Muscle of leg (tissue), 16 donors: Measurements from ENCODE around the gene MMUT. TPM values are rescaled to one million over a fixed set of nuclear protein-coding genes. Genes with fewer than 3 reads are reported as not detected.
"Not testable (repeated sequence)": the region's sequence is repeated elsewhere in the genome, so short reads cannot be mapped to it uniquely, and the experiment has no call there.

Source experiments
- DNase-seq: peaks from one replicate; pipeline ENCODE4 v3.0.0; 2013
- H3K27ac ChIP-seq: one replicate; pipeline ENCODE4 v1.5.1; 2013; ENCODE audit warnings: mild to moderate bottlenecking, low read length, control low read depth
- H3K27me3 ChIP-seq: one replicate; pipeline ENCODE4 v1.6.1; 2013; ENCODE audit warnings: low read length; ENCODE audit not compliant: control insufficient read depth, insufficient read depth
- H3K36me3 ChIP-seq: one replicate; pipeline ENCODE4 v1.6.1; 2013; ENCODE audit warnings: low read length; ENCODE audit not compliant: control insufficient read depth, insufficient read depth
- H3K4me1 ChIP-seq: one replicate; pipeline ENCODE4 v1.6.1; 2013; ENCODE audit warnings: low read length; ENCODE audit not compliant: control insufficient read depth, insufficient read depth
- H3K4me3 ChIP-seq: one replicate; pipeline ENCODE4 v1.5.1; 2013; ENCODE audit warnings: low read length, control low read depth
- H3K9me3 ChIP-seq: replicated peaks from 2 replicates; pipeline ENCODE4 v1.6.1; 2013; ENCODE audit warnings: low read depth, low read length; ENCODE audit not compliant: control insufficient read depth
- WGBS: methylation state at CpG from one replicate; pipeline ENCODE4 v1.1.5; 2013; ENCODE audit warnings: missing lambda C conversion rate; ENCODE audit not compliant: insufficient coverage; 5-methylcytosine and 5-hydroxymethylcytosine counted together
- long read RNA-seq, 11 donors: transcript quantifications; one replicate each; lab custom pipeline, GENCODE V29; 2026
- polyA plus RNA-seq, 8 donors: library from polyadenylated mRNA; unstranded; fragments of 120-200 nt; gene quantifications; one replicate each; pipeline versions ENCODE4 v1.2.1 to v1.2.3, GENCODE V29; 2013; ENCODE audit warnings: inconsistent platforms in 1 of 8, low replicate concordance in 1 of 8; ENCODE audit not compliant: insufficient read length in 8 of 8, insufficient read depth in 1 of 8
- total RNA-seq: library from RNA; stranded (reverse); fragments of 120-200 nt; gene quantifications from one replicate; pipeline ENCODE4 v1.2.4, GENCODE V29; 2013

The MMUT gene
- total RNA-seq (15.0 TPM), polyA plus RNA-seq (10 to 100 TPM; 17.5 to 24.9 (median 19.5) TPM)
- long read RNA-seq, donor 1, transcript MUT-201 (13 exons, 3,749 nt), result major isoform, 5 of 18 reads
- long read RNA-seq, donor 1, partial matches to known transcripts, result 13 of 18 reads
- long read RNA-seq, donor 1, other reads (novel, unspliced or antisense), result 0 of 18 reads
- long read RNA-seq, donor 2, partial matches to known transcripts, result 0 of 1 reads
- long read RNA-seq, donor 2, other reads (novel, unspliced or antisense), result 0 of 1 reads
- long read RNA-seq, donor 3, transcript MUT-201 (13 exons, 3,749 nt), result major isoform, 9 of 38 reads
- long read RNA-seq, donor 3, partial matches to known transcripts, result 29 of 38 reads
- long read RNA-seq, donor 3, other reads (novel, unspliced or antisense), result 0 of 38 reads
- long read RNA-seq, donor 4, partial matches to known transcripts, result 6 of 9 reads
- long read RNA-seq, donor 4, other reads (novel, unspliced or antisense), result 0 of 9 reads
- long read RNA-seq, donor 5, transcript MUT-201 (13 exons, 3,749 nt), result major isoform, 9 of 34 reads
- long read RNA-seq, donor 5, partial matches to known transcripts, result 25 of 34 reads
- long read RNA-seq, donor 5, other reads (novel, unspliced or antisense), result 0 of 34 reads
- long read RNA-seq, donor 6, transcript MUT-201 (13 exons, 3,749 nt), result major isoform, 10 of 16 reads
- long read RNA-seq, donor 6, partial matches to known transcripts, result 6 of 16 reads
- long read RNA-seq, donor 6, other reads (novel, unspliced or antisense), result 0 of 16 reads
- long read RNA-seq, donor 7, transcript MUT-201 (13 exons, 3,749 nt), result major isoform, 8 of 23 reads
- long read RNA-seq, donor 7, partial matches to known transcripts, result 15 of 23 reads
- long read RNA-seq, donor 7, other reads (novel, unspliced or antisense), result 0 of 23 reads
- long read RNA-seq, donor 8, partial matches to known transcripts, result 0 of 2 reads
- long read RNA-seq, donor 8, other reads (novel, unspliced or antisense), result 0 of 2 reads
- long read RNA-seq, donor 9, partial matches to known transcripts, result 0 of 3 reads
- long read RNA-seq, donor 9, other reads (novel, unspliced or antisense), result 0 of 3 reads
- long read RNA-seq, donor 10, transcript MUT-201 (13 exons, 3,749 nt), result major isoform, 11 of 28 reads
- long read RNA-seq, donor 10, partial matches to known transcripts, result 17 of 28 reads
- long read RNA-seq, donor 10, other reads (novel, unspliced or antisense), result 0 of 28 reads
- long read RNA-seq, donor 11, transcript MUT-201 (13 exons, 3,749 nt), result major isoform, 9 of 15 reads
- long read RNA-seq, donor 11, partial matches to known transcripts, result 6 of 15 reads
- long read RNA-seq, donor 11, other reads (novel, unspliced or antisense), result 0 of 15 reads

- peak within 1 kb of the TSS; percentile 75 for H3K4me3 ChIP-seq
- peak; percentile 99 for DNase-seq
- 2% methylated on average over 8 of the region's 37 CpGs for WGBS
- peaks cover 4% of the 10 kb centered on the region for H3K36me3 ChIP-seq
- H3K9me3 ChIP-seq, result no peaks in the 10 kb centered on the region
- H3K4me1 ChIP-seq, result peaks cover 6% of the 10 kb centered on the region
- H3K27me3 ChIP-seq, result no peaks in the 10 kb centered on the region
- H3K27ac ChIP-seq, result peak within 1 kb of the TSS; percentile 79
These were observed at the start of gene MMUT, which contains the start of gene CENPQ for GRCh38 chr6:49462927-49463611. Gene MMUT (minus strand): TSS chr6:49463253. CDS start chr6:49459466, 3,787 bp downstream. Gene CENPQ (plus strand): TSS chr6:49463370. CDS start chr6:49470177, 6,807 bp downstream.

DNA sequence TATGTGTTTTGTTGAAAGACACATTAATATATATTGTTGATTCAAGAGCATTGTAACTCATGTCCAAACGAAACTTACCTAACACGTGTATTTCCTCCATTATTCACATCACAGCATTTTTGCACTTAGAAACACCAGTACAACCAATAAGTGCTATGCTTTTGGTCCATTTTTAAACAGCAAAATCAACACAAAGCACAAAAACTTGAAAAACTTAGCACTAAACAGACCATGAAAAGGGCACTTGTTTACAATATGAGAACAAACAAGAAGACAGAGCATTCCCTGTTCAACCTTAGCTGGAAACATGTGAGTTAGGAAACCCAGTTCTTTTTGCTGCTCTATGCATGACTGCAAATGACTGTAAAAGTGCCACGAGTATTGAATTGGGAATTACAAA lies 46.3 kb upstream of the MMUT start:
- no peaks in the 10 kb centered on the region for H3K4me1 ChIP-seq
- H3K27me3 ChIP-seq, result no peaks in the 10 kb centered on the region
- DNase-seq, result no peak
- H3K9me3 ChIP-seq, result no peaks in the 10 kb centered on the region
- 37% methylated on average over 2 of the region's 3 CpGs for WGBS
- H3K27ac ChIP-seq, result no peak overlapping the region
- H3K36me3 ChIP-seq, result no peaks in the 10 kb centered on the region
- H3K4me3 ChIP-seq, result no peak overlapping the region

DNA sequence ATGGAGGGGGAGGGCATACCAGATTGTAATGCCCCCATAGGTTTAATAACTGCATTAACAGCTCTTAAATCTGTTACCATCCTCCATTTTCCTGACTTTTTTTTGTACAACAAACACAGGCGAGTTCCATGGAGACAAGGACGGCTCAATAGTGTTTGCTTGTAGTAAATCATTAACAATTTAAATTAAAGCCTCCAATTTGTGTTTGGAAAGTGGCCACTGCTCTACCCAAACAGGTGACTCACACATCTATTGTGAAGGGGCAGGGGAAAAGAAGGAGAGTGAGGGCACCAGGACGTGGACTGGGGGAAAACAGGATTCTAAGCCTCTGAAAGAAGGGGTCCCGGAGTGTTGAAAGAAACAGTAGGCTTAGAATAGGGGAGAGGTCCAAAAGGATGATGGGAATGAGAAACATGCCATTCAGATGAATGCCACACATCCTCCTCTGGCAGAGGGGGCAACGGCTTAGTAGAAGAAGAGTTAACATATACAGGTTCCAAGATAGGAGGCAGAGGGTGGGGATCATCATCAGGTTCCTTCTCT lies 43.6 kb upstream of the MMUT start:
- Histone ChIP-seq H3K9me3 (no peaks in the 10 kb centered on the region), H3K27ac (no peak overlapping the region), H3K4me1 (no peaks in the 10 kb centered on the region), H3K4me3 (no peak overlapping the region), H3K36me3 (no peaks in the 10 kb centered on the region), H3K27me3 (no peaks in the 10 kb centered on the region)
- DNase-seq, result no peak
- WGBS, result 80% methylated on average over 1 of the region's 5 CpGs

GRCh38 chr6:49504666-49505065 lies 41.6 kb upstream of the MMUT start:
- H3K27me3 ChIP-seq, result no peaks in the 10 kb centered on the region
- H3K4me3 ChIP-seq, result no peak overlapping the region
- H3K9me3 ChIP-seq, result no peaks in the 10 kb centered on the region
- H3K4me1 ChIP-seq, result no peaks in the 10 kb centered on the region
- no peak for DNase-seq
- 80% methylated on average over 3 of the region's 5 CpGs for WGBS
- H3K36me3 ChIP-seq, result no peaks in the 10 kb centered on the region
- no peak overlapping the region for H3K27ac ChIP-seq

- H3K4me3 ChIP-seq, result no peak within 1 kb of the TSS
- no CpG with 5 or more reads among the region's 2 CpGs for WGBS
- H3K9me3 ChIP-seq, result no peaks in the 10 kb centered on the region
- no peak within 1 kb of the TSS for H3K27ac ChIP-seq
- no peak for DNase-seq
- no peaks in the 10 kb centered on the region for H3K4me1 ChIP-seq
- no peaks in the 10 kb centered on the region for H3K27me3 ChIP-seq
- H3K36me3 ChIP-seq, result no peaks in the 10 kb centered on the region
These were observed 36.6 kb upstream of the MMUT start, which contains the start of gene GLYATL3 for GRCh38 chr6:49499623-49500022. Gene GLYATL3 (plus strand): TSS chr6:49499923. CDS start chr6:49511991, 12,068 bp downstream.

DNA sequence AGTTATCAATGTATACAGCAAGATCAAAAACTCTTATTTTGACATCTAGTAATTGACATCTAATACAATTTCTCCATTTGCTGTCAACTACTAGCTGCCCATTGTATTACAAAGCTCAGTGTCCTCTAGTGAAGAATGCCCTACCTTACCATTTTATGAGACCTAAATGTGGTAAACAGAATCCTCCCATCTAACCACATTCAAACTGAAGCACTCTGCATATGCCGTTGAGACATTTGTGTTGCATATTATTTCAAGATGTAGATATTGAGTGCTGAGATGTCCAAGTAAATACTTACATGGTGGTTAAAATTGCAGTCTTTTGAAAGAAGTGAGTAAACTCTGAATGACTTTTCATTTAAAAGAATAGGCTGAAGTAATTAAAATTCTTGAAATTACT lies 36.1 kb upstream of the MMUT start:
- no peak for DNase-seq
- H3K27ac ChIP-seq, result no peak overlapping the region
- H3K4me1 ChIP-seq, result no peaks in the 10 kb centered on the region
- no CpG with 5 or more reads among the region's 1 CpG for WGBS
- no peaks in the 10 kb centered on the region for H3K27me3 ChIP-seq
- no peaks in the 10 kb centered on the region for H3K9me3 ChIP-seq
- H3K36me3 ChIP-seq, result no peaks in the 10 kb centered on the region
- no peak overlapping the region for H3K4me3 ChIP-seq

- Histone ChIP-seq H3K27ac (no peak overlapping the region), H3K9me3 (no peaks in the 10 kb centered on the region), H3K4me1 (no peaks in the 10 kb centered on the region), H3K27me3 (no peaks in the 10 kb centered on the region), H3K4me3 (no peak overlapping the region), H3K36me3 (peaks cover 2% of the 10 kb centered on the region)
- WGBS, result no CpG with 5 or more reads among the region's 3 CpGs
- DNase-seq, result peak; percentile 5
These were observed 34.3 kb upstream of the MMUT start for GRCh38 chr6:49497304-49497703.

DNA sequence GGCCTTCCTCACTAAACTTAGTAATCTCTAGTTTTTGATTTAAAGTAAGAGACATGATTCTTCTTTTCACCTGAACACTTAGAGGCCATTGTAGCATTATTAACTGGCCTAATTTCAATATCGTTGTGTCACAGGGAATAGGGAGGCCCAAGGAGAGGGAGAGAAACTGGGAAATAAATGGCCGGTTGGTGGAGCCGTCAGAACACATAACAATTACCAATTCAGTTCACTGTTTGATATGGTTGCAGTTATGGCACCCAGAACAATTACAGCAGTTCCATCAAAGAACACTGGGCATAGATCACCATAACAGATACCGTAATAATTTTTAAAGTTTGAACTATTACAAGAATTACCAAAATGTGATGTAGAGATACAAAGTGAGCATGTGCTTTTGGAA lies 27.6 kb upstream of the MMUT start:
- Histone ChIP-seq H3K27me3 (no peaks in the 10 kb centered on the region), H3K27ac (no peak overlapping the region), H3K36me3 (peaks cover 5% of the 10 kb centered on the region), H3K9me3 (no peaks in the 10 kb centered on the region), H3K4me1 (no peaks in the 10 kb centered on the region), H3K4me3 (no peak overlapping the region)
- no peak for DNase-seq
- no CpG with 5 or more reads among the region's 4 CpGs for WGBS

DNA sequence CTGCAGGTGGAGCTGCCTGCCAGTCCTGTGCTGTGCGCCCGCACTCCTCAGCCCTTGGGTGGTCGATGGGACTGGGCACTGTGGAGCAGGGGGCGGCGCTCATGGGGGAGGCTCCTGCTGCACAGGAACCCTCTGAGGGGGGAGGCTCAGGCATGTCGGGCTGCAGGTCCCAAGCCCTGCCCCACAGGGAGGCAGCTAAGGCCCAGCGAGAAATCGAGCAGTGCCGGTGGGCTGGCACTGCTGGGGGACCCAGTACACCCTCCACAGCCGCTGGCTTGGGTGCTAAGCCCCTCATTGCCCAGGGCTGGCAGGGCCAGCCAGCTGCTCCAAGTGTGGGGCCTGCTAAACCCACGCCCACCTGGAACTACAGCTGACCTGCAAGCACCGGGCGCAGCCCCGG lies 20.3 kb upstream of the MMUT start:
- not testable (repeated sequence) for H3K27me3 ChIP-seq, H3K27ac ChIP-seq, H3K9me3 ChIP-seq, DNase-seq, H3K4me3 ChIP-seq, H3K4me1 ChIP-seq
- H3K36me3 ChIP-seq, result peaks cover 10% of the 10 kb centered on the region
- WGBS, result 90% methylated on average over 13 of the region's 14 CpGs
